ENCODE results near the gene MRPL28. TPM values are rescaled to one million over a fixed set of nuclear protein-coding genes. Genes with fewer than 3 reads are reported as not detected.
"Not testable (repeated sequence)": the region's sequence is repeated elsewhere in the genome, so short reads cannot be mapped to it uniquely, and the experiment has no call there.

The MRPL28 gene
- total and polyA plus RNA-seq, 3 experiments from 2014 or later = 67.8 to 98.0 (median 90.2) TPM

- Mint-ChIP-seq H3K4me3 (peak overlapping the region; percentile 87 to 98 (median 89)), H3K27me3 (no peaks in the 10 kb centered on the region), H3K27ac (peak overlapping the region; percentile 80 to 94 (median 88)), H3K4me1 (peaks cover 50 to 76% (median 65%) of the 10 kb centered on the region in 3 donors), H3K9me3 (no peaks in the 10 kb centered on the region), H3K36me3 (peaks cover 0 to 26% (median 10%) of the 10 kb centered on the region in 3 donors)
- Histone ChIP-seq H3K4me3 (ENCODE audit: low read length) (peak overlapping the region; percentile 59), H3K36me3 (ENCODE audit: insufficient read depth, low read length) (no peaks in the 10 kb centered on the region), H3K27ac (ENCODE audit: low read depth, low read length) (peak overlapping the region; percentile 38), H3K4me1 (ENCODE audit: insufficient read depth, low read length) (peaks cover 78% of the 10 kb centered on the region), H3K9me3 (ENCODE audit: low read length) (no peaks in the 10 kb centered on the region), H3K27me3 (ENCODE audit: insufficient read depth, low read length, poor library complexity, severe bottlenecking) (no peaks in the 10 kb centered on the region)
- peak in 4 of 5 donors; percentile 15 to 69 (median 37) for DNase-seq
- CTCF ChIA-PET = interaction anchor here (1.0 kb wide), 2 partner anchors 116 to 119 kb away, joined by 3 to 4 read pairs; no protein-coding TSS in a partner anchor
- POLR2A ChIA-PET = interaction anchor here (0.6 to 2.0 kb wide), 8 partner anchors 12 to 118 kb away, joined by 3 to 13 read pairs (median 4); partner anchors contain the start of genes DECR2, FAM234A and MRPL28
Observed at GRCh38 chr16:351804-352520, 18.4 kb downstream of the MRPL28 start.

- Histone ChIP-seq H3K4me3 (ENCODE audit: low read length) (no peak overlapping the region), H3K4me1 (ENCODE audit: insufficient read depth, low read length) (peaks cover 75% of the 10 kb centered on the region), H3K27me3 (ENCODE audit: insufficient read depth, low read length, poor library complexity, severe bottlenecking) (no peaks in the 10 kb centered on the region), H3K27ac (ENCODE audit: low read depth, low read length) (no peak overlapping the region), H3K9me3 (ENCODE audit: low read length) (no peaks in the 10 kb centered on the region), H3K36me3 (ENCODE audit: insufficient read depth, low read length) (peaks cover 7% of the 10 kb centered on the region)
- peaks cover 0 to 41% (median 12%) of the 10 kb centered on the region in 3 donors for H3K36me3 Mint-ChIP-seq
- H3K4me3 Mint-ChIP-seq = peak overlapping the region in 6 of 7 donors; percentile 24 to 98 (median 90)
- DNase-seq = no peak
- H3K27ac Mint-ChIP-seq = peak overlapping the region in 4 of 8 donors; percentile 37 to 87 (median 50)
- POLR2A ChIA-PET = interaction anchor here (1.0 kb wide), 1 partner anchor 115 kb away, joined by 3 read pairs; no protein-coding TSS in a partner anchor
- H3K9me3 Mint-ChIP-seq = no peaks in the 10 kb centered on the region
- CTCF ChIA-PET = interaction anchor here (1.0 to 2.4 kb wide), 4 partner anchors 11 to 243 kb away, joined by 3 to 7 read pairs (median 3); no protein-coding TSS in a partner anchor
- H3K27me3 Mint-ChIP-seq = no peaks in the 10 kb centered on the region
- H3K4me1 Mint-ChIP-seq = peaks cover 57 to 83% (median 73%) of the 10 kb centered on the region in 3 donors
Observed at GRCh38 chr16:350203-350602, 20.1 kb downstream of the MRPL28 start.

DNA sequence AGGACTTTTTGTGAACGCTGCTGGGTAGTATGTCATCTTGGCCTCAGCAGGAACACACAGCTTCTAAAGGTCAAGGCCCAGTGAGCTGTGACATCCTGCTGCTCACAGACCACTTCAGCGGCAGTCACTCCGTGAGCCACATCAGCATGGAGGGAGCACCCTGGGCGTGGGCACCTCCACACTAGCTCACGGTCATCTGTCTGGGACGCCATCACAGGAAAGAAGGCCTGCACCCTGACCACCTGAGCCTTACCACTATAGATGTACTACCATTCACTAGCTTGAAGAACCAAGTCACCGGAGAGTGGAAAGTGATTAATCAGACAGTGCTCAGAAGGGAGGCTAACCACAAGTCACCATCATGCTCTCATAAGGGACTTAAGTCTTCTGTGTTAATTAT, 21.1 kb downstream of the MRPL28 start:
- peak overlapping the region in 6 of 7 donors; percentile 34 to 98 (median 48) for H3K4me3 Mint-ChIP-seq
- peaks cover 65% of the 10 kb centered on the region for H3K4me1 ChIP-seq (ENCODE audit: insufficient read depth, low read length)
- H3K9me3 Mint-ChIP-seq = no peaks in the 10 kb centered on the region
- H3K4me1 Mint-ChIP-seq = peaks cover 58 to 81% (median 74%) of the 10 kb centered on the region in 3 donors
- H3K27me3 ChIP-seq (ENCODE audit: insufficient read depth, low read length, poor library complexity, severe bottlenecking) = no peaks in the 10 kb centered on the region
- no peak for DNase-seq
- no peaks in the 10 kb centered on the region for H3K9me3 ChIP-seq (ENCODE audit: low read length)
- ChIA-PET POLR2A (interaction anchor here (1.0 kb wide), 1 partner anchor 114 kb away, joined by 3 read pairs; no protein-coding TSS in a partner anchor), CTCF (interaction anchor here (1.1 to 2.4 kb wide), 5 partner anchors 13 to 283 kb away, joined by 3 to 7 read pairs (median 4); no protein-coding TSS in a partner anchor)
- peak overlapping the region in 7 of 8 donors; percentile 2 to 87 (median 25) for H3K27ac Mint-ChIP-seq
- H3K36me3 ChIP-seq (ENCODE audit: insufficient read depth, low read length) = peaks cover 12% of the 10 kb centered on the region
- H3K27me3 Mint-ChIP-seq = no peaks in the 10 kb centered on the region
- H3K27ac ChIP-seq (ENCODE audit: low read depth, low read length) = no peak overlapping the region
- H3K4me3 ChIP-seq (ENCODE audit: low read length) = no peak overlapping the region
- peaks cover 0 to 51% (median 19%) of the 10 kb centered on the region in 3 donors for H3K36me3 Mint-ChIP-seq

- CTCF ChIA-PET = interaction anchor here (1.1 to 2.4 kb wide), 6 partner anchors 13 to 283 kb away, joined by 3 to 7 read pairs (median 4); no protein-coding TSS in a partner anchor
Observed at GRCh38 chr16:348495-348894, 21.8 kb downstream of the MRPL28 start.

GRCh38 chr16:347203-347602, 23.1 kb downstream of the MRPL28 start:
- Histone ChIP-seq H3K4me1 (ENCODE audit: insufficient read depth, low read length) (peaks cover 65% of the 10 kb centered on the region), H3K27ac (ENCODE audit: low read depth, low read length) (no peak overlapping the region), H3K27me3 (ENCODE audit: insufficient read depth, low read length, poor library complexity, severe bottlenecking) (no peaks in the 10 kb centered on the region), H3K4me3 (ENCODE audit: low read length) (no peak overlapping the region), H3K36me3 (ENCODE audit: insufficient read depth, low read length) (peaks cover 12% of the 10 kb centered on the region), H3K9me3 (ENCODE audit: low read length) (no peaks in the 10 kb centered on the region)
- Mint-ChIP-seq H3K4me1 (peaks cover 65 to 83% (median 79%) of the 10 kb centered on the region in 3 donors), H3K4me3 (peak overlapping the region in 2 of 7 donors; percentile 13 to 45), H3K27ac (peak overlapping the region in 5 of 8 donors; percentile 23 to 69 (median 54)), H3K27me3 (no peaks in the 10 kb centered on the region), H3K9me3 (no peaks in the 10 kb centered on the region), H3K36me3 (peaks cover 0 to 66% (median 22%) of the 10 kb centered on the region in 3 donors)
- ChIA-PET POLR2A (no interaction called here), CTCF (no interaction called here)
- DNase-seq = no peak

More at GRCh38 chr16:348495-348894, 21.8 kb downstream of the MRPL28 start:
- H3K9me3 ChIP-seq (ENCODE audit: low read length); POLR2A ChIA-PET; H3K27ac ChIP-seq (ENCODE audit: low read depth, low read length); DNase-seq; H3K9me3 Mint-ChIP-seq; H3K4me3 ChIP-seq (ENCODE audit: low read length); H3K27me3 Mint-ChIP-seq; H3K27me3 ChIP-seq (ENCODE audit: insufficient read depth, low read length, poor library complexity, severe bottlenecking): not testable (repeated sequence)
- Mint-ChIP-seq H3K27ac (peak overlapping the region in 7 of 8 donors; percentile 33 to 89 (median 62)), H3K4me1 (peaks cover 56 to 77% (median 68%) of the 10 kb centered on the region in 3 donors), H3K4me3 (peak overlapping the region in 1 of 7 donors; percentile 45), H3K36me3 (peaks cover 0 to 56% (median 19%) of the 10 kb centered on the region in 3 donors)
- H3K4me1 ChIP-seq (ENCODE audit: insufficient read depth, low read length) = peaks cover 58% of the 10 kb centered on the region
- peaks cover 12% of the 10 kb centered on the region for H3K36me3 ChIP-seq (ENCODE audit: insufficient read depth, low read length)

- no peak overlapping the region for H3K4me3 ChIP-seq (ENCODE audit: low read length)
- peak overlapping the region in 2 of 7 donors; percentile 12 to 61 for H3K4me3 Mint-ChIP-seq
- H3K4me1 ChIP-seq (ENCODE audit: insufficient read depth, low read length) = peaks cover 67% of the 10 kb centered on the region
- no peak for DNase-seq
- H3K27me3 ChIP-seq (ENCODE audit: insufficient read depth, low read length, poor library complexity, severe bottlenecking) = no peaks in the 10 kb centered on the region
- H3K9me3 ChIP-seq (ENCODE audit: low read length) = no peaks in the 10 kb centered on the region
- peaks cover 0 to 71% (median 24%) of the 10 kb centered on the region in 3 donors for H3K36me3 Mint-ChIP-seq
- no peak overlapping the region for H3K27ac ChIP-seq (ENCODE audit: low read depth, low read length)
- H3K9me3 Mint-ChIP-seq = no peaks in the 10 kb centered on the region
- no peaks in the 10 kb centered on the region for H3K27me3 Mint-ChIP-seq
- peaks cover 12% of the 10 kb centered on the region for H3K36me3 ChIP-seq (ENCODE audit: insufficient read depth, low read length)
- peaks cover 71 to 87% (median 83%) of the 10 kb centered on the region in 3 donors for H3K4me1 Mint-ChIP-seq
- CTCF ChIA-PET = interaction anchor here (0.9 kb wide), 1 partner anchor 15 kb away, joined by 3 read pairs; no protein-coding TSS in a partner anchor
- H3K27ac Mint-ChIP-seq = peak overlapping the region in 2 of 8 donors; percentile 29 to 64
- POLR2A ChIA-PET = no interaction called here
Observed at GRCh38 chr16:346587-346986, 23.8 kb downstream of the MRPL28 start.

DNA sequence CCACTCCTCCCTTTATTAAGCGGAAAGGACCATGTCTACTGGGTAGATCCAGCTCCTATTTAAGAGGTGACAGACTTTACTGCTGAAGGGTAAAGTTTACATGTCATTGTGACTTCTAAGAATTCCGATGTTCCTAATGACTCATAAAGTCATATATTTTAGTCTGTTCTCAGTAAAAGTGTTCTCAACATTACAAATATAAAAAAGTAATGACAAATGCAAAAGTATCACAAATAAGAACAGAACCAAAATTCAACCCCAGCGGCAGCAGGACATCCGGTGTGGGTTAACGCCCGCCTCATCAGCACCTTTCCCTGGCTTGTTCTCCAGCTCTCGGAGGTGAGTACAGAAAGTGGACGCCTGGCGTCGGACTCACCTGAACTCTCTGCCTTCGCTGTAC, 24.6 kb downstream of the MRPL28 start:
- POLR2A ChIA-PET = no interaction called here
- H3K4me3 Mint-ChIP-seq = peak overlapping the region; percentile 23 to 81 (median 44)

More for the DNA sequence above, 24.6 kb downstream of the MRPL28 start:
- H3K36me3 Mint-ChIP-seq = peaks cover 0 to 71% (median 24%) of the 10 kb centered on the region in 3 donors
- H3K4me3 ChIP-seq (ENCODE audit: low read length) = no peak overlapping the region
- no peaks in the 10 kb centered on the region for H3K9me3 ChIP-seq (ENCODE audit: low read length)
- CTCF ChIA-PET = no interaction called here
- no peaks in the 10 kb centered on the region for H3K9me3 Mint-ChIP-seq
- H3K27me3 ChIP-seq (ENCODE audit: insufficient read depth, low read length, poor library complexity, severe bottlenecking) = no peaks in the 10 kb centered on the region
- no peak for DNase-seq
- H3K27me3 Mint-ChIP-seq = no peaks in the 10 kb centered on the region
- peaks cover 12% of the 10 kb centered on the region for H3K36me3 ChIP-seq (ENCODE audit: insufficient read depth, low read length)
- peaks cover 63% of the 10 kb centered on the region for H3K4me1 ChIP-seq (ENCODE audit: insufficient read depth, low read length)
- H3K27ac ChIP-seq (ENCODE audit: low read depth, low read length) = no peak overlapping the region
- peaks cover 72 to 82% (median 77%) of the 10 kb centered on the region in 3 donors for H3K4me1 Mint-ChIP-seq
- peak overlapping the region in 4 of 8 donors; percentile 17 to 83 (median 42) for H3K27ac Mint-ChIP-seq

Data from CD8-positive, alpha-beta memory T cell (primary cell).